NOMO-1 treated with dmso at 0.1 percent for 144 hours (cell line): ENCODE results near the gene SLC35F5.
"Not testable (repeated sequence)": the region's sequence is repeated elsewhere in the genome, so short reads cannot be mapped to it uniquely, and the experiment has no call there.

Experiments used
- DNase-seq: peaks from one replicate; lab custom pipeline; 2025; ENCODE audit not compliant: unreplicated experiment; lab: John Stamatoyannopoulos, UW

SLC35F5 gene

DNA sequence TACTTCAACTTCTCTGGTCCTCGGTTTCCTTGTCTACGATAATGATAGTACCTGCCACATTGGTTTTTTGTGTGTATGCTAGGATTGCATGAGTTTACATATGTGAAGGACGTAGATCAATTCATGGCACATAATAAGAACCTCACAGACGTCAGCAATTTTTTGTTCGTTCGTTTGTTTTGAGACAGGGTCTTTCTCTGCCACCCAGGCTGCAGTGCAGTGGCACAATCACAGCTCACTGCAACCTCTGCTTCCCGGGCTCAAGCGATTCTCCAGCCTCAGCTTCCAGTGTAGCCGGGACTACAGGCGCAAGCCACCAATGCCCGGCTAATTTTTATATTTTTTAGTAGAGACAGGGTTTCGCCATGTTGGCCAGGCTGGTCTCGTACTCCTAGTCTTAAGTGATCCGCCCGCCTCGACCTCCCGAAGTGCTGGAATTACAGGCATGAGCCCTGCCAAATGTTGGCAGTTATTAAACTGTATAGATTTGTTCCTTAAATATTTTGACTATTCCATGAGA is 756 bp upstream of the SLC35F5 start:
- DNase-seq: no peak

DNA sequence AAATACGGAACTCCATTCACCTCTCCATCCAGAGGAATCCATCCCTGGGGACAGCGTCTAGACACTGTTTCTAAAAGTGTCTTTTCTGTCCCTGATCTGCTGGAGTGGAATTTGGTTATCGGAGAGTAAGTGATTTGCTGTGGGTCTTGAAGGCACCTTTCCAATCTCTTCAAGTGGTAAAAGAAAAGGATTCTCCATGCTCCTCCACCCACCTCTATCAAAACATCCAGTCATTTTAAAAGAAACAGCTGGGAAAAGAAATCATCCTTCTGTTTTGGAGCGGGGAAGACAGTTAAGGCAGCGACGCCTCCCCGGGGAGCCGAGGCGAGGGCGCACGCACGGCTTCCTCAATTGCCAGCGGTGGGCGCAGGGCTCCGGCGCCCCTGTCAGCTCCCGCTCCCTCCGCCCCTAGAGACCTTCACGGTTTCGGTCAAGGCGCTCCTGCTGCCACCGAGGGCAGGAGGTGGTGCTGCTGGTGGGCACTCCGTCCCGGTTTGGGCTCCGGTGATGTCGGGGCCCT is 547 bp downstream of the SLC35F5 start:
- DNase-seq: no peak

DNA sequence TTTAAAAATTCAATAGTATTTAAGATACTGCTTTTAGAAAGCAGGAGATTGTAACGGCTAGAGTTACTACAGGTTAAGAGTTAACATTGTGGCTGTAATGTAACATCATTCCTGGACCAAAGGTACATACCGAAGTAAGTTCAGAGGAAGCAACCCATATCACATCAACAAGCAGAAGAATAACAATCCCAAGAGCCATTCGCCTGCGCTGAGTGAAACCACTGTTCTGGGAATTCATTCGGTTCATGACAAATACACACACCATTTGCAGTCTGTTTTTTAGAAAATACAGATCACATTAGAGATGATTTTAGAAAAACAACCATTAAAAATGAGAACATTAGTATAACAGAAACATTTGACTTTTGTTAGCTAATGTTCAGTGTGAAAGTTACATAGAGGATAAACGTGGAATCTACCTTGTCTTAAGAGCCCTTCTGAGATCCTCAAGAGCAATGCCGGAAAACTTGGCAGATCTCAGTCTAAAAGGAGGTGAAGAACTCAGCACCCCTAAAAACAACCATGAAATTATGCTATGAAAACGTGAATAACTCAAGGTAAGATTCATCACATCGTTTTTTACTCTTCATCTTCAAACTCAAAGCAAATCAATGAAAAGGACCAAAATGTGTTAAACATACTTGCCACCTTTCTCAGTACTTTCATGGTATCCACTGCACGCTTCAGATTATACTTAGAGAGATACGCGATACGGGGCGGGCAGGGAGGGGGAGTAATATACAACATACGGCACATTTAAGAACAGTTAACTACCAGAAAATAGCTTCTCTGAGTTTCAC is 1.2 kb downstream of the SLC35F5 start:
- no peak for DNase-seq

GRCh38 chr2:113754160-113754559 is 2.3 kb downstream of the SLC35F5 start:
- DNase-seq: no peak

GRCh38 chr2:113750385-113750784 is 6.1 kb downstream of the SLC35F5 start:
- no peak for DNase-seq

DNA sequence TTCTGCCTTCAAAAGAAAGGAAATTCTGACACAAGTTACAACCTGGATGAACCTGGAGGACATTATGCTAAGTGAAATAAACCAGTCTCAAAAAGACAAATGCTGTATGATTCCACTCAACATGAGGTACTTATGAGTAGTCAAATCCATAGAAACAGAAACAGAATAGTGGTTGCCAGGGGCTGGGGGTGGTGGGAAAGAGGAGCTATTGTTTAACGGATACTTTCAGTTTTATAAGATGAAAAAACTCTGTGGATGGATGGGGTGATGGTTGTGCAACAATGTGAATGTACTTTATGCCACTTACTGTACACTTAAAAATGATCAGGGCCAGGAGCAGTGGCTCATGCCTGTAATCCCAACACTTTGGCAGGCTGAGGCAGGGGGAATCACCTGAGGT is 15.4 kb downstream of the SLC35F5 start:
- no peak for DNase-seq

DNA sequence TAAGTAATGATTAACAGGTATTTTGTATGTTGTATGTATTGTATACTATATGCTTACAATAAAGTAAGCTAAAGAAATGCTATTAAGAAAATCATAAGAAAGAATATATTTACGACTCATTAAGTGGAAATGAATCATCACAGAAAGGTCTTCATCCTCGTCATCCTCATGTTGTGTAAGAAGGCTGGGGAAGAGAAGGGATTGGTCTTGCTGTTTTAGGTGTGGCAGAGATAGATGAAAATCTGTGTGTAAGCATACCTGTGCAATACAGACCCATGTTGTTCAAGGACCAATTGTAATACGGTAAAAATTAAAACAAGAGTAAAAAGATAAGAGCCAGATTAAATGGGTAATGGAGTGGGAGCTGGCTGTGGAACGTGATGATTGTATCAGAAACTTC is 16.6 kb downstream of the SLC35F5 start:
- no peak for DNase-seq

GRCh38 chr2:113734185-113734584 is 22.3 kb downstream of the SLC35F5 start:
- DNase-seq: no peak

- no peak for DNase-seq
Measured at GRCh38 chr2:113724010-113724409, 32.4 kb downstream of the SLC35F5 start.

- DNase-seq: no peak
Measured at GRCh38 chr2:113723411-113723810, 33.0 kb downstream of the SLC35F5 start.

DNA sequence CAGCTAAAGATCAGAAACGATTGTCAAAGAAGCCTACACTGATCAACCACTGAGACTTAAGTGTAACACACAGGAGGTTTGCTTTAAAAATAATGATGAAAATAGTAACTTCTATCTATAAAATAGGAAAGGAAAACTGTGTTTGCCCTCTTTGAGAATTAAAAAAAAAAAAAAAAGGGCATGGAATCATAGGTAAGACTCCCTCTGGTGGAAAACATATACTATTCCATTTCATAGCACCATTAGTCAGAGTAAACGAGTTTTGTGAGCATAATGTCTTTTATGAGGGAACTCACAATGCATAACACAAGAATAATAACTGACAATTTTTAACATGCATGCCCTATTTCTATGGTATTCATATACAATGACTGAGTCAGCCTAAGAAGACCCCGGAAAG is 36.3 kb downstream of the SLC35F5 start:
- no peak for DNase-seq

GRCh38 chr2:113716291-113716690 is 40.2 kb downstream of the SLC35F5 start:
- DNase-seq: no peak

- DNase-seq: no peak
Measured at GRCh38 chr2:113712941-113713340, 43.5 kb downstream of the SLC35F5 start.

DNA sequence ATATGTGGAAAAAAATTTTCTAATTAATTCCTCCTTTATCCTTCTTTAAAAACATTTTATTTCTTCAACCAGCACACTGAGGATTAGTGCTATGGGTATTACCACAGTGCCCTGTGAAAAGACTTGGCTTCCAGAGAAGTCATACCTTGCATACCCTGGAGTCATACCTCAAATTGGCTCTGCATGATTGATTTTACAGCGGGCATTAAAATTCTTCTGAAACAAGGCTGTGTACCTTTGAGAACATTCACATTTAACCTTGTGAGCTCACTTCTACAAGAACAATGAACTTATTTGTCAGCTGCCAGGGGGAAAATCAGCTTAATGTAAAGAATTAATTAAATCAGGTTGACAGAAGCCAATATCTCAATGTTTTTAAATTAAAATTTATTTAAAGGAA is 44.6 kb downstream of the SLC35F5 start:
- no peak for DNase-seq

DNA sequence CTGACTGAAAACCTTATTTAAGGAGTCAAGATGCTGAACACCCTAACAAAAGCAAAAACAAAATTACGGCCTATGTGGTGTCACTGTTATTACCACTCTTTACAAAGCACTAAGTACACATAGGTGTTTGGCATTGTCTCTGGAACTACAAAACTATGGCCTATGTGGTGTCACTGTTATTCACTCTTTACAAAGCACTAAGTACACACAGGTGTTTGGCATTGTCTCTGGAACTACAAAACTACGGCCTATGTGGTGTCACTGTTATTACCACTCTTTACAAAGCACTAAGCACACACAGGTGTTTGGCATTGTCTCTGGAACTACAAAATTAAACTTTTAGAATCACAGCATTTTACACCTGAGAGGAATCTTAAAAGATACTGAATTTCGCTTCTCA is 47.4 kb downstream of the SLC35F5 start:
- no peak for DNase-seq

- DNase-seq: no peak
Measured at GRCh38 chr2:113707106-113707505, 49.3 kb downstream of the SLC35F5 start.

GRCh38 chr2:113705982-113706523 is 50.4 kb downstream of the SLC35F5 start:
- DNase-seq: no peak

GRCh38 chr2:113704300-113704993 is 52.0 kb downstream of the SLC35F5 start:
- not testable (repeated sequence) for DNase-seq

- DNase-seq: no peak
Measured at GRCh38 chr2:113703386-113704299, 52.8 kb downstream of the SLC35F5 start.

DNA sequence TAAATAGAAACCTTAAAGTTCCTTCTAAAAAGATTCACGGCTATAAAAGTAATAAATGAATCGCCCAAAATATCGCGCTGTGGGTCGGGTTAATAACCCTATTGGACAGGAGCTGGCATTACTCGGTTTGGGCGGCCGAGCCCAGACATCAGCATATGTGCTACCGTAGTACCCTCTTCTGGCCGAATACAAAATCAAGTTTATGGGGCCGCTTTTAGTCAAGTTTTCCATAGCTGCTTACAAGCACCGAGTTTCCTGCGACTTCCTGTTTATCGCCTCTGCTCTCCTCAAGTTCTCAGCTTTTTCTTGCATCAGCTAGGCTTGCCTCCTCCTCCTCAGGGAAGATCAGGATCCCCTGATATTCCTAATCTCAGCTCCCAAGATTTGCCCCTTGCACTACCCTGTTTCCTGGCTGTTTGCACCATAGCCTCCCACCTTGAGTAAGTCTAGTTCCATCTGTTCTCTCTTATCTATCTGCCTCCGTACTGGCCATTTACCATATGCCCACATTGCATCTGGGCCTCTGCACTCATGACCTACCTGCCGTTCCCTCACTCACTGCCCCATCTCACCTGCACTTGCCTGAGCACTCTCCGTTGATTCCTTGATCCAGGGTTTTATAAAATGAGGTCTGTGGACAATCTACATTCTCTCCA is 56.1 kb downstream of the SLC35F5 start:
- peak; percentile 87 for DNase-seq
